Epithelial cell of prostate (primary cell): ENCODE data around the gene TMSB15A.
"Not testable (repeated sequence)": the region's sequence is repeated elsewhere in the genome, so short reads cannot be mapped to it uniquely, and the experiment has no call there.

Experiments
- DNase-seq: peaks from one replicate; pipeline ENCODE4 v3.0.0-alpha.2; 2011; ENCODE audit warnings: low read depth, low spot score
- H3K27ac ChIP-seq: fragments of 450-650 bp; 2 replicates; pipeline ENCODE4 v1.5.1; 2017; ENCODE audit warnings: mild to moderate bottlenecking

Gene TMSB15A

DNA sequence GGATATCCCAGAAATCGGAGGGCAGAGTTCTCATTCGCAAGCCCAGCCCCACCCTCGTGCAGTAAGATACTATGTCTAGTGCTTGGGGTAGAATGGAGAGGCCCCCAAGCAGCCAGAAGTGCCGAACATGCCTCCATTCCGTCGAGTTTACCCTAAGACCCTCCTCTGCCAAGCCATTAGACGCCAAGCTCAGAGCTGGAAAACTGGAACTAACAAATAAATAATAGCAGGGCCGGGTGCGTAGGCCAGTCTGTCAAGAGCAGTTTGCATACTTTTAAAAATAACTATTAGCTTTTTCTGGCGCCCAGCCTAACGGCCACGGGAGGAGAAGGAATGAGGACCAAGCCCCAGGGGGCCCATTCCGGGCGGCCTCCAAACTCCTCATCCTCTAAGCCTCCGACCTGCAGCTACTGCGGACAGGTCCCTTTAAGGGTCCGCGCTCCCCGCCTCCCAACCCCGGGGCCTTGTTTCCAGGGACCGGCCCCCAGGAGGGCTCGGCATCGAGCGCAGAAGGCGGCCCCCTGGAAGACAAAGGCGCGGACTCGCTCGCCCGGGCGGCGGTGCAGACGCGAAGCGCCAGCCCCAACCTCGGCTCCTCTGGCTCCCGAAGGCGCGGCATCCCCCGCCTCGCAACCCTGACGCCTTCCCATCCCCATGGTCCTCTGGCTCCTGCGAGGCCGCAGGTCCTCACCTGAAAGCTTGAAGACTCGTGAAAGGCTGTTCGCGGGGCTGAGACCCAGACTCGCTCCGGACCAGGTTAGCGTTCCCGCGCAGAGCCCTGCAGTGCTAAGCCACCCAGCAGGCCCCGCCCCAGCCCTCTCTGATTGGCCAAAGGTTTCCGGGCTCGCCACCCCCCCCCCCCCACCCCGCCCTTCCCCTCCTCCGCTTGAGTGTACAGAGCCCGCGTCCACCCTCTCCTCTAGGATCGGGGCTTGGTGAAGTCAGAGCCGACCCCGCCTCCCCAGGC lies at the start of gene TMSB15A:
Gene TMSB15A (minus strand): TSS at position 765 of the 967 bp plus-strand sequence.
- no peak within 1 kb of the TSS for H3K27ac ChIP-seq

DNA sequence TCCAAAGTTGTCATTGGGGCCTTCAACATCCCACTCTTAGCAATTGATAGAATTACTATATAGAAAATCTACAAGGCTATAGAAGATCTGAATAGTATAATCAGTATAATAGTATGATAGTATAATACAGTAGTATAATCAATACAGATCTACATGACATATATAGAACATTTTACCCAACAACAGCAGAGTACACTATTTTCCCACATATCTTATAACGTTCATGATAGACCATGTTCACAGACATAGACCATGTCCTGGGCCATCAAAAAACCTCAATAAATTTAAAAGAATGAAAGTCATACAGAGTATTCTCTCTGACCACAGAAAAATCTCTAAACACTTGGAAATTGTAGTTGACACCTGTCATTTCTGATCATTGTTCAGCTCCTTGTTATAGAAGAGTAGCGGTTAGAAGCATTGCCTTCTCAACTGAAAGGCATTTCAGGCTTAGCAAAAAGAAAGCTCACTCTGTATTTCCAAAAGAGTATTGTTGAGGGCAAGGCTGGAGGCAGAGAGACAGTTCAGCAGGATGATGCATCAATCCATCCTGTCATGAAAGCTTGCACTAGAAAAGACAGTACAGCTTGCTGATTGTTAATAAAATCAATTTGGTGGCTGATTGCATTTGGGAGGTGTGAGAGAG lies 44.0 kb upstream of the TMSB15A start:
- no peak for DNase-seq
- no peak overlapping the region for H3K27ac ChIP-seq

More for the DNA sequence above, at the start of gene TMSB15A:
- DNase-seq: no peak

DNA sequence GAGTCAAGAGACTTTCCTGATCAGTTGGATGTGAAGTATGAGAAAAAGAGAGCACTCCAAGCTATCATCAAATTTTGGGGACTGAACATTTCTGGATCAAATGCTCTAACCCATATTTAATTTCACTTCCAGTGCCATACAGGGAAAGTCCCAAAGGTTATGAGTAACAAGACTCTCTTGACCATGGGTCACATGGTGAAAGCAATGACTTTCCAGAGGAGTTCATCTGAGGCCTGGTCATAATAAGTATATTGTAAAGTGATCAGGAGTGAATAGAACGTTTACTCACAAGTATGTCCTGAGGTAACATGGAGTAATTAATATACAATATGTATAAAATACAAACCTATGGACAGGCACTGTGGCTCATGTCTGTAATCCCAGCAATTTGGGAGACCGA lies 42.1 kb upstream of the TMSB15A start:
- DNase-seq: no peak
- H3K27ac ChIP-seq: no peak overlapping the region

DNA sequence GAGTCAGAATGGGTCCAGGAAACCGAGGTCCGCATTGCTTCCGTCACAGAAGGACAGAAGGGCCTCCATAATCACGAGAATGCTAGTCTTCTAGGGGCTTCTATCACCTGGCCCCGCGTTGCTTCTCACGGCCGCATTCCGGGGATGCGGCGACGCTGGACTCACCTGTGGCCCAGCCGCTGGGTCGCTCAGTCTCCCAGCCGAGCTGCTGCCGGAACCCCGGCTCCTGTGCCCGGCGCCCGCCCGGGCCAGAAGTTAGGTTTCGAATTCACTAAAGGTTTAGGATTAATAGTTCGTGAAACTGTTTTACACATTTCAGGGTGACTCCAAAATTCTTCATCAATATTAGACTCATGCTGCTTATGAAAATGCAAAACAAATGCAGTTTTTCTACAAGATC lies 31.7 kb upstream of the TMSB15A start:
- H3K27ac ChIP-seq: no peak overlapping the region
- DNase-seq: no peak

DNA sequence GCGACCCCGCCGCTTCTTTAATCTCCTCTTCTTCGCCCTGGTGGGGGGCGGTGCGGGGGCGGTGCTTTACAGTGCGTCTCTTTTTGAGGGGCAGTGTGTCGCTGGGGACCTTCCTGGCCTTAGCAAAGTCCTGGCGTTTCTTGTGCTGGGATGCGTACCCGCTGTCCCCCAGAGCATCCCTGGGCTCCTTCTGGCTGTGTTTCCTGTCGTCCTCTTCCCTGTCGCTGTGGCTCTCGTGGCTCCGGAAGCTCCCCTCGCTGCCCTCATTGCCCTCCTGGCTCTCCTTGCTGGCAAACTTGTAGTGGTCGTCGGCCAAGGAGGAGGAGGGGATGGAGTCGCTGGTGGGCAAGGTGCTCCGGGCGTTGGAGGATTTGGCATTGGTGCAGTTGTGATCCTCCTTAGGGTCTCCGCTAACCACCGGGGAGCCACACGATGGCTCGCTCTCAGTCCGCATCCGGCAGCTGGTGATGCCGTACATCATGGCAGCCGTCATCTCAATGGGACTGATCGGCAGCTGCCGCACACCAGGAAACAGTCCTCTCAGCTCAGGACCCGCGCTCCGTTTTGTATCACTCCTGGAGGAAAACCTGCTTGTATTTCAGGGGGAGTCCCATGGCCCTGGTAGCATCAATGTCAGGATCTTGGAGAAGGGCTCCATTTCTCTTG lies 30.4 kb upstream of the TMSB15A start:
- no peak overlapping the region for H3K27ac ChIP-seq
- DNase-seq: no peak

DNA sequence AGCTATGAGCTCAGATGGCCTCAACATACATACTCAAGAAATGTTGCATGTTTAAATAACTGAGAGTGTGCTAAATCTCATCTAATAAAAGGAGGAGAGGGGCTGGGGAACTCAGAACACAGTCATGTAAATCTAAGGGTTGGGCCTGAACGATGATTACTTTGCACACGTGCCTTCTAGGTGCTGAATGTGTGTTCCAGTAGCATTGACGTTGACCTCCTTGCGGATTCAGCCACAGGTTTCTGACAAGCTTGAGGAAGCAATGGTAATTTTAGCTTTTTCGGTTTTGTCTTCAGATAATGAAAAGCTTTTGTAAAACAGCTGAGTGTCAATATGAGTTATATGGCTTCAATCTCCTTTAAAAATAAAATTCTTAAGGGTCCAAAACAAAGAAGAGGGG lies 29.6 kb upstream of the TMSB15A start:
- not testable (repeated sequence) for DNase-seq, H3K27ac ChIP-seq

DNA sequence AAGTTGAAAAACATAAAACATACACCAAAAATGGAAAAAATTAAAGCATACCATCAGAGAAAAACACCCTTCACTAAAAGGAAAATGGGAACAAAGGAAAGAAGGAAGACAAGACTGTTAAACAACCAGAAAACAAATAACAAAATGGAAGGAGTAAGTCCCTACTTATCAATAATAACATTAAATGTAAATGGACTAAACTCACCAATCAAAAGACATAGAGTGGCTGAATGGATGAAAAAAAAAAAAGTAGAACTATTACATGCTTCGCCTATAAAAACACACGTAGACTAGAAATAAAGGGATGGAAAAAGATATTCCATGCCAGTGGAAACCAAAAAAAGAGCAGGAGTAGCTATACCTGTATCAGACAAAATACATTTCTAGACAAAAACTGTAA lies 19.4 kb upstream of the TMSB15A start:
- no peak for DNase-seq
- H3K27ac ChIP-seq: no peak overlapping the region

DNA sequence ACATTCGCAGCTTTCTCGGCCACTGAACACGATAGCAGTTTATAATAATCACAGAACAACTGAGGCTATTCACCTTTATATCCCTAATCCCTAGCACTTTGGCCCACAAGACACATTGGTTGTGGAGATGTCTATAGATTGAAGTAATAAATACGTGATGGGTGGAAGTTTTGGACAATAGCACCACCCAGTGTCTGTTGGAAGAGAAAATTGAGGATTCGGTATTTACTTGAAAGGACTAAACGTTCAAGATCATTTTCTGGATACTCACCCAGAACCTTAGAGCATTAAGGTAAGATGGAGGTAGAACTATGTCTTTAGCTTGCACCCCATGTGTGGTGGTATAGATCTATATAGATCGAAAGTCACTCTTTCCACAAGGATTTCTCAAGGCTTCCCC lies 787 bp upstream of the TMSB15A start:
- no peak for DNase-seq
- H3K27ac ChIP-seq: no peak overlapping the region

DNA sequence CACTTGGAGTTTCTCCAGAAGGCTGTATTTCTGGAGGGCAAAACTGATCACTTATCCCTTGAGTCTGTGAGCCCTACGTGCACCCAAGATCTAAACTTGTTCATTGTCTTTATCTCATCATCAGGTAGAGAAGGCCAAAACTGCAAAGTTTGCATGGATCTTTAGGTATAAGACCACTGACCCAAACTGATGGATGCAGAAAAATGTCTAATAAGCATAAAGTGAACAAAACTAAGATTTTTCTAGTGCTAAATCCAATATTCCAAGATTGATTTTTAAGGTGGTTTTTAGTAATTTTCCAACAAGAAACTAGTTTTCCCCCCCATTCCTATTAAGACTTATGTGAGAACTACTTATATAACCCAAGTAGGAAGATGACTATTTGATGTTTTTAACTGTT lies 2.0 kb downstream of the TMSB15A start:
- H3K27ac ChIP-seq: no peak overlapping the region
- no peak for DNase-seq

DNA sequence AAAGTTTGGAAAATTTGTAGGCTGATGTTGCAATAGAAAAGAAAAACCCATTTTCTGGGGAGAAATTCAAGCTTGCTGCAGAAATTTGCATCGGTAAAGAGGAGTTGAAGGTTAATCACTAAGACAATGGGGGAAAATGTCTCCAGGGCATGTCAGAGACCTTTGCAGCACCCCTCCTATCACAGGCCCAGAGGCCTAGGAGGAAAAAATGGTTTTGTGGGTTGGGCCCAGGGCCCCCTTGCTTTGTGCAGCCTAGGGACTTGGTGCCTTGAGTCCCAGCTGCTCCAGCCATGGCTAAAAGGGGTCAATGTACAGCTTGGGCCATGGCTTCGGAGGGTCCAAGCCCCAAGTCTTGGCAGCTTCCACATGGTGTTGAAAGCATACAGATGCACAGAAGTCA lies 17.8 kb downstream of the TMSB15A start:
- no peak for DNase-seq
- no peak overlapping the region for H3K27ac ChIP-seq

DNA sequence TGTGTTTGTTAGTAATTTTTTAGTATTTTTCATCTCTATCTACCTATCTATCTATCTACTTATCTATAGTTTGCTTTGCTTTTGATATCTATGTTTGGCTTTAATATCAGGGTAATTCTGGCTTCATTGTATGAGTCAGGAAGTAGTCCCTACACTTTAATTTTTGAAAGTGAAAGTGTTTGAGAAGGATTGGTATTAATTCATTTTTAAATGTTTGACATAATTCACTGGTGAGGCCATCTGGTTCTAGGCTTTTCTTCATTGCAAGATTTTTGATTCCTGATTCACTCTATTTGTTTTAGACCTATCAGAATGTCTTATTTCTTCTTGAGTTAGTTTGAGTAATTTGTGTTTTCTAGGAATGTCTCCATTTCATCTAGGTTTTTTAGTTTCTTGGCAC lies 24.8 kb downstream of the TMSB15A start:
- DNase-seq: no peak
- no peak overlapping the region for H3K27ac ChIP-seq

DNA sequence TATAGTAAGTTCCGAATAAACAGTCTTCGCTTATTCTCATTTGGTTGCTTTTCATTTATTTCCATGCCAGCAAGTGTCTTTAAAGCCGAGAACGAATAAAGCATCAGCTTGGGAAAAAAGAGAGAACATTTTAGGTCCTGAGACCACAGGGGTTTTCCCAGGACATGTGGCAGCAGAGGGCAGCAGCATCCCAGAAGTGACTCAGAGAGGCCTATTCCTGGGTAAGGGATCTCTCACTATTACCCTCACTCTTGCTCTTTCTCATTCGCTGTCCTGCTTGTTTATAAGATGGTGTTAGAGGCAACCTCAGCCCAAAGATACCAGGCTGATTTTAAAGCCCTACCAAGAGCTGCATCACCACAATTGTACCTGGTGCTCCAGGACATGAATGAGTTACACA lies 37.8 kb downstream of the TMSB15A start:
- DNase-seq, H3K27ac ChIP-seq: not testable (repeated sequence)

DNA sequence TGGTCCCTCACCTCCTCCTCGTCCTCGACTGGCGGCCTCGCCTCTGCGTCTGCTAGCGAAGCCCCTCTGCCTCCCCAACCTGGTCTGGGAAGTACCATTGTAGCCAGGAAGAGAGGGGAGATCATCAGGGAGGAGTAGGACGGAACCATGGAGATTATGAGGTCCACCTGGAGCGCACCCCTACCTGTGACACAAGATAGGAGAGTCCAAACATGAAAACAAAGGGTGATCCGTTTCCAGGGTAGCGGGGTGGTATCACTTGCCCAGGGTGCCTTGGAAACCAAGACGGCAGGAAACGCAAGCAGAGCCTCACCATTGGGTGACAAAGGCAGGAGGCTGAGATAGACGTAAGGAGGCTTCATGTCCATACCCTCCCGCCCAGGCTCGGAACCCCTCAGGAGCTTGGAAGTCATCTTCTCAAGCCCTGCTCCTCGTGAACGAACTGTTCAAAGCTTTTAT lies 44.7 kb downstream of the TMSB15A start, which contains the start of gene TCP11X2:
Gene TCP11X2 (minus strand): TSS at position 51 of the 459 bp plus-strand sequence.
- not testable (repeated sequence) for DNase-seq, H3K27ac ChIP-seq

DNA sequence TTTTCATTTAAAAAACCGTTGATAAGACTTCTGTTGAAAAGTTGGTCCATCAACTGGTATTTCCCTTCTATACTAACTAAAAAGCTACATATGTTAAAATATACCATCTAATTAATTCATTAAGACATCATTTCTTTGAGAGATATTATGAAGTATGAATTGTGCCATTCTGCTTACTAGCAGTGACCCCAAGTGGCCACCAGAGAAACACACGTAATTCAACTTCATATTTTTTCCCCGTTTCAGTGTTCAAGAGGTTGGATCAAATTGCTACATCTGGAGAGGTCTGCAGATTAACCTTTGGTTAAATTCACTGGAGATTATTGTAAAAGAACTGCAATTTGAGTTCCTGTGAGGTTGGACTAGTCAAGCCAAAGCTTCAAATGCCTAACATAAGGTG lies 46.3 kb downstream of the TMSB15A start:
- H3K27ac ChIP-seq, DNase-seq: not testable (repeated sequence)
